RWPE2 (cell line): ENCODE data around the gene WDR27.

Experiments
- ATAC-seq: fragments of 200-7000 bp; cut with Tn5 transposase; 3 replicates; pipeline ENCODE4 v1.9.1; 2021; ENCODE audit warnings: low read depth
- DNase-seq: peaks from one replicate; pipeline ENCODE4 v3.0.0-alpha.2; 2020; ENCODE audit warnings: low spot score
- H3K27ac ChIP-seq: fragments of 450-650 bp; 2 replicates; pipeline ENCODE4 v1.5.1; 2017; ENCODE audit warnings: mild to moderate bottlenecking; ENCODE audit not compliant: poor library complexity, severe bottlenecking
- H3K27me3 ChIP-seq: fragments of 250-450 bp; sonication (Bioruptor Pico); 2 replicates; pipeline ENCODE4 v1.5.1; 2021; ENCODE audit warnings: mild to moderate bottlenecking, moderate library complexity; ENCODE audit not compliant: insufficient read depth, poor library complexity, severe bottlenecking
- H3K36me3 ChIP-seq: fragments of 250-450 bp; sonication (Bioruptor Pico); 2 replicates; pipeline ENCODE4 v1.5.1; 2020; ENCODE audit warnings: low read depth, mild to moderate bottlenecking, moderate library complexity
- H3K4me1 ChIP-seq: fragments of 250-450 bp; sonication (Bioruptor Pico); 2 replicates; pipeline ENCODE4 v1.5.1; 2021; ENCODE audit warnings: mild to moderate bottlenecking, moderate library complexity; ENCODE audit not compliant: insufficient read depth, poor library complexity, severe bottlenecking
- H3K4me3 ChIP-seq: fragments of 250-450 bp; sonication (Bioruptor Pico); 2 replicates; pipeline ENCODE4 v1.5.1; 2021; ENCODE audit warnings: mild to moderate bottlenecking, moderate library complexity; ENCODE audit not compliant: severe bottlenecking
- H3K9me3 ChIP-seq: fragments of 250-450 bp; sonication (Bioruptor Pico); 2 replicates; pipeline ENCODE4 v1.5.1; 2021; ENCODE audit warnings: mild to moderate bottlenecking, moderate library complexity; ENCODE audit not compliant: severe bottlenecking
- TF ChIP-seq, protein P1 (sequence below): fragments of 450-650 bp; IDR thresholded peaks from one replicate; pipeline ENCODE4 v1.5.1; 2017; ENCODE audit warnings: mild to moderate bottlenecking, moderate library complexity; ENCODE audit not compliant: poor library complexity, severe bottlenecking

The WDR27 gene

DNA sequence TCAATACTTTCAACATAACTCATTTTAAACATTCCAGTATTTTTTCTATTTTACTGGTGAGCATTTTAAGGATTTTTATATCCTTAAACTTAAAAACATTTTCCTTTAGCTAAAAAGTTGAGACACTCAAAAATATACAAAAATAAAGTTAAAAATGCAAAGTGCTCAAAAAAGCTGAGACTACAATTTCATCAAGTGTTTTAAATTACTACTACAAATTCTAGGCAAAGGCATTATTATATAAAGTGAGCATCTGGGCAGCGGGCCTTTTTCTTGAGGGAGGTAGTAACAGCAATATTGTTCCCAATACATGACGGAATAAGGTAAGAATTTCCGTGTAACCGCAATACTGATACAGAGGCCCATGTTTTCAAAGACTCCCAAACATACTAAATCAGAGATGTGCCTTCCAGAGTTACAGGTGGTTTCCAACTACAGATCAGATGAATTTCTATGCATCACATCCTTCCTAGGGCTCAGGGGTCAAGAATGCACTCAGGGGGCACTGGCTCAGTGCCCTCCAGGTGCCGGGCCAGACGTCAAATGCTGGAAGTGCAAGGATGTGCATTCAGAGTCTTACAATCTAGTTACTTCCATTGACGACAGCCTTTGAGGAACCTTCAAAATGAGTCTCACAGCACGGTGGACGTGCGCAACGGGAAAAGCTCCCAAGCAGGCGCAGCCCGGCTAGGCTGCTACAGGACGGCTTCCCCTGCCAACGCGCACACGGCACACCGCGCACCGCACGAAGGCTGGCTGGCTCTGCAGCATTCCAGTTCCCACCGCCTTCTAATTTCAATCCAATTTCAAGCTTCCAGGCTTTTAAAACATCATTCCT lies 20.8 kb upstream of the WDR27 start:
- Histone ChIP-seq H3K36me3 (peaks cover 25% of the 10 kb centered on the region), H3K9me3 (no peaks in the 10 kb centered on the region), H3K27ac (peak overlapping the region; percentile 64), H3K4me1 (peaks cover 13% of the 10 kb centered on the region), H3K4me3 (peak overlapping the region; percentile 98), H3K27me3 (no peaks in the 10 kb centered on the region)
- TF ChIP-seq, protein P1, sequence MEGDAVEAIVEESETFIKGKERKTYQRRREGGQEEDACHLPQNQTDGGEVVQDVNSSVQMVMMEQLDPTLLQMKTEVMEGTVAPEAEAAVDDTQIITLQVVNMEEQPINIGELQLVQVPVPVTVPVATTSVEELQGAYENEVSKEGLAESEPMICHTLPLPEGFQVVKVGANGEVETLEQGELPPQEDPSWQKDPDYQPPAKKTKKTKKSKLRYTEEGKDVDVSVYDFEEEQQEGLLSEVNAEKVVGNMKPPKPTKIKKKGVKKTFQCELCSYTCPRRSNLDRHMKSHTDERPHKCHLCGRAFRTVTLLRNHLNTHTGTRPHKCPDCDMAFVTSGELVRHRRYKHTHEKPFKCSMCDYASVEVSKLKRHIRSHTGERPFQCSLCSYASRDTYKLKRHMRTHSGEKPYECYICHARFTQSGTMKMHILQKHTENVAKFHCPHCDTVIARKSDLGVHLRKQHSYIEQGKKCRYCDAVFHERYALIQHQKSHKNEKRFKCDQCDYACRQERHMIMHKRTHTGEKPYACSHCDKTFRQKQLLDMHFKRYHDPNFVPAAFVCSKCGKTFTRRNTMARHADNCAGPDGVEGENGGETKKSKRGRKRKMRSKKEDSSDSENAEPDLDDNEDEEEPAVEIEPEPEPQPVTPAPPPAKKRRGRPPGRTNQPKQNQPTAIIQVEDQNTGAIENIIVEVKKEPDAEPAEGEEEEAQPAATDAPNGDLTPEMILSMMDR: no peak
- ATAC-seq: peak; percentile 69
- no peak for DNase-seq

DNA sequence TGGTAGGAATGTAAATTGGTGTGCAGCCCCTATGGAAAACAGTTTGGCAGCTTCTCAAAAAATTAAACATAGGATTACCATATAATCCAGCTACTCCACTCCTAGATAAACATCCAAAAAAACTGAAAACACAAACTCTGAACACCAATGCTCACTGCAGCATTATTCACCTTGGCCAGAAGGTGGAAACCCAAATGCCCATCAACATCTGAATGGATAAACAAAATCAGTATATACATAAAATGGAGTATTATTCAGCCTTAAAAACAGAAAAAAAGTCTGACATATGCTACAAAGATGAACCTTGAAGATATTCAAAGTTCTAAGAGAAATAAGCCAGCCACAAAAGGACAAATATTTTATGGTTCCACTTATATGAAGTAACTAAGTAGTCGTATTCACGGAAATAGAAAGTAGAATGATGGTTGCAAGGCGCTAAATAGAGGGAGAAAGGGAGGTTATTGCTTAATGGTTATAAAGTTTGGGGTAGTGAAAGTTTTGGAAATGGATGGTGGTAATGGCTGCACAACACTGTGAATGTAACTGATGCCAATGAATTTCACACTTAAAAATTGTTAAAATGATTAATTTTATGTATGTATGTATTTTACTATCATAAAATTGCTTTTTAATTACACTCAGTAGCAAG lies 18.5 kb upstream of the WDR27 start:
- Histone ChIP-seq H3K36me3 (peaks cover 47% of the 10 kb centered on the region), H3K4me1 (peaks cover 13% of the 10 kb centered on the region), H3K27me3 (no peaks in the 10 kb centered on the region), H3K27ac (no peak overlapping the region), H3K4me3 (no peak overlapping the region), H3K9me3 (no peaks in the 10 kb centered on the region)
- TF ChIP-seq, protein P1: peak; percentile 11
- DNase-seq (no peak), ATAC-seq (no peak)

DNA sequence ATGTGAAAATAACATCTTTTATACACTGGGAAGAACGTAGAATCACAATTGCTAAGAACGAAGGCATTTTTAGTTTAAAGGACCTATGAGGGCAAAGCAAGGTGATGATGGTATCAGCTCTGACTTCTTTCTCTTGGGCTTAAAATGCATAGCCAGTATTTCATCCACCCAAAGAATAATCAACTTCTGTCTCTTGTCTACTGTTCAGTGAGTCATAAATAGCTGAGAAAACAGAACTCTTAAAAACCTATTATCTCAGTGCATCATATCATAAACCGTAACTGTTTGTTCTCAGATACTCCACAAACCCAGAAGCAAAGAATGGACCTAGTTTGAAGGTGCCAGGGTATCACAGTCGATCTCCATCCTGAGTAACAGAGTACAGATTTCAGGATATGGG lies 17.3 kb upstream of the WDR27 start:
- ATAC-seq (no peak), DNase-seq (no peak)
- peaks cover 59% of the 10 kb centered on the region for H3K36me3 ChIP-seq
- H3K27me3 ChIP-seq: no peaks in the 10 kb centered on the region
- no peak overlapping the region for H3K27ac ChIP-seq
- H3K4me3 ChIP-seq: no peak overlapping the region
- H3K9me3 ChIP-seq: no peaks in the 10 kb centered on the region
- TF ChIP-seq, protein P1: no peak
- H3K4me1 ChIP-seq: peaks cover 13% of the 10 kb centered on the region

DNA sequence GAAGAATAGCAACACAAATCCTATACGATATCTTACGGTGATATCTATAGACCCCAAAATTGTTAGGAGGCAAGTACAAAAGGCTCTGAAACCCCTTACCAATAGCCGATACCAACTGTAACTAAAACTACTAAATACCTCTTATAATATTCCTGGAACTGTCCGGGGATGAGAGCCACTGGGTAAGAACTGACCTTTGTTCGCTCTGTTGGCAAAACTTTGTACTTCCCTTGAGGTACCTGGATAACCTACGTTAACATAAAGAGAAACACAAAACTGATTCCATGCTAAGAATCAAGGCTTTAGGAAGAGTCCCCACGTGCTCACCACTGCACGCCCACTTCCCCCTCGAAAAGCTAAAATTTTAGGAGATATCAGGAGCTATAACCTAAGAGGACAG lies 12.8 kb upstream of the WDR27 start:
- Histone ChIP-seq H3K9me3 (no peaks in the 10 kb centered on the region), H3K4me3 (no peak overlapping the region), H3K36me3 (peaks cover 93% of the 10 kb centered on the region), H3K27ac (no peak overlapping the region), H3K4me1 (no peaks in the 10 kb centered on the region), H3K27me3 (no peaks in the 10 kb centered on the region)
- ATAC-seq (no peak), DNase-seq (no peak)
- TF ChIP-seq, protein P1: no peak

DNA sequence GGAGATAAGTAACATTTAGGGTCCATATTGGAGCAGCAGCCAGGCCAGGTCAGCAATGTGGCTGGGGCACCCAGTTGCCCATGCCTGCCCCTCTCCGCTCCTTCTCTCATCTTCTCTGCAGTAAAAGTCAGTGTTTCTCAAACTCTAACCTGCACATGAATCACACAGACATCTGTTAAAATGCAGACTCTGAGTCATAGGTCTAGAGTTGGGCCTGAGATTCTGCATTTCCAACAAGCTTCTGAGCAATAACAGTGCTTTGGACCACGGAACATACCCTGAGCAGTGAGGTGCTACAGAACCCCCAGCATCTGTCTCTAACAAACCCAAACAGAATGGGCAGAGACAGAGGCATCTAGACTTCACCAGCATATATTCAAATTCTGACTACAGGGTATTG lies 12.3 kb upstream of the WDR27 start:
- no peak for ATAC-seq
- H3K9me3 ChIP-seq: no peaks in the 10 kb centered on the region
- TF ChIP-seq, protein P1: no peak
- H3K4me3 ChIP-seq: no peak overlapping the region
- H3K27ac ChIP-seq: no peak overlapping the region
- H3K27me3 ChIP-seq: no peaks in the 10 kb centered on the region
- no peaks in the 10 kb centered on the region for H3K4me1 ChIP-seq
- no peak for DNase-seq
- peaks cover 92% of the 10 kb centered on the region for H3K36me3 ChIP-seq
